Keratinocyte (primary cell): ENCODE results near the gene NUP98.

ENCODE experiments used
- CTCF ChIP-seq, 3 experiments: IDR thresholded peaks in 1 of 3; conservative IDR thresholded peaks in 1 of 3; optimal IDR thresholded peaks in 1 of 3; 2 replicates in 2 of 3; 3 replicates in 1 of 3; pipeline versions ENCODE3 to v1.5.1; 2011; ENCODE audit warnings: low read length in 3 of 3, mild to moderate bottlenecking in 3 of 3, moderate library complexity in 2 of 3, control low read depth in 1 of 3, inconsistent platforms in 1 of 3; ENCODE audit not compliant: insufficient read depth in 2 of 3; ENCODE audit errors: extremely low read depth in 1 of 3
- EZH2 ChIP-seq: IDR thresholded peaks from one replicate; pipeline ENCODE4 v1.6.1; 2012; ENCODE audit warnings: inconsistent platforms, mild to moderate bottlenecking, low read length, moderate library complexity

- no peak for TF ChIP-seq CTCF (optimal IDR thresholded peaks at IDR 0.05 in 1 of 3, IDR thresholded peaks at IDR 0.05 in 1 of 3, conservative IDR thresholded peaks at IDR 0.05 in 1 of 3; ENCODE audit: extremely low read depth in 1 of 3, insufficient read depth in 2 of 3, low read length in 3 of 3)
- no peak for TF ChIP-seq EZH2
These were observed 4.8 kb upstream of the NUP98 start for GRCh38 chr11:3802011-3802790.
